ENCODE data around the gene BRI3BP. TPM values are rescaled to one million over a fixed set of nuclear protein-coding genes. Genes with fewer than 3 reads are reported as not detected.
"Not testable (repeated sequence)": the region's sequence is repeated elsewhere in the genome, so short reads cannot be mapped to it uniquely, and the experiment has no call there.

Gene BRI3BP
- total RNA-seq, 4 donors from 2014 or later = 9.1 to 25.0 (median 17.7) TPM

DNA sequence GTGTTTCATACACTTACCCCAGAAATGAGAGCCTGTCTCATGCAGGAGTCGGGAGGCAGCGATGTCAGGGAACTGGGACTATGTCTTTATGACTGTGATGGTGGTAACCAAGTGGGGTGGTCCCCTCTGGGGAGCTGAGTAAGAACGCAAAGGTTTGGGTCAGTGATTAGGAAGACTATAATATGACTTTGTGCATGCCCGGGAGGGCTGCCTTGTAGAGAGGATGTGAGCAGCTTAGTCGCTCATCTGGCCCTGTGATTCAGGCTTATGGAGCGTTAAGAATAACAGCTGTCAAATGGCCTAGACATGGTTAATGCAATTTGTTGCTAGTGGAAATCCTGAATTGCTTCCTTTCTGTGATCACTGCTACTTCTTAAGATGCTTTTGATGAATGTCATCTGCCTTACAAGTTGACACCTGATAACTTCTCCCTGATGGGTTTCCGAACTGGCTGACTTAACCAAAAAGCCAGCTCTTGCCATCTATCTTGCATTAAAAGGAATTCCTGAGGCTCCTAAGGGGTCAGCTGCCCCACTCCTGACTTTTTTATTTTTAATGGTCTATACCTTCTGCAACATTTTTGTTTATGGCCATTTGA lies 36.4 kb downstream of the BRI3BP start:
- H3K27me3 ChIP-seq = no peaks in the 10 kb centered on the region
- H3K36me3 ChIP-seq = peaks cover 4% of the 10 kb centered on the region
- WGBS = 87% methylated on average over 7 of the region's 7 CpGs
- no peaks in the 10 kb centered on the region for H3K4me1 ChIP-seq
- no peak overlapping the region for H3K4me3 ChIP-seq
- TF ChIP-seq EP300 (IDR thresholded peaks at IDR 0.05) = no peak
- TF ChIP-seq CTCF (IDR thresholded peaks at IDR 0.05) = no peak
- DNase-seq (ENCODE audit: low spot score in 2 of 2) = no peak
- H3K27ac ChIP-seq = no peak overlapping the region
- H3K9me3 ChIP-seq = no peaks in the 10 kb centered on the region

- not testable (repeated sequence) for H3K27ac ChIP-seq; DNase-seq (ENCODE audit: low spot score in 2 of 2); H3K4me3 ChIP-seq; H3K36me3 ChIP-seq; H3K9me3 ChIP-seq; H3K27me3 ChIP-seq; H3K4me1 ChIP-seq
- 88% methylated on average over 8 of the region's 9 CpGs for WGBS
Observed at GRCh38 chr12:125031471-125031870, 38.0 kb downstream of the BRI3BP start.

DNA sequence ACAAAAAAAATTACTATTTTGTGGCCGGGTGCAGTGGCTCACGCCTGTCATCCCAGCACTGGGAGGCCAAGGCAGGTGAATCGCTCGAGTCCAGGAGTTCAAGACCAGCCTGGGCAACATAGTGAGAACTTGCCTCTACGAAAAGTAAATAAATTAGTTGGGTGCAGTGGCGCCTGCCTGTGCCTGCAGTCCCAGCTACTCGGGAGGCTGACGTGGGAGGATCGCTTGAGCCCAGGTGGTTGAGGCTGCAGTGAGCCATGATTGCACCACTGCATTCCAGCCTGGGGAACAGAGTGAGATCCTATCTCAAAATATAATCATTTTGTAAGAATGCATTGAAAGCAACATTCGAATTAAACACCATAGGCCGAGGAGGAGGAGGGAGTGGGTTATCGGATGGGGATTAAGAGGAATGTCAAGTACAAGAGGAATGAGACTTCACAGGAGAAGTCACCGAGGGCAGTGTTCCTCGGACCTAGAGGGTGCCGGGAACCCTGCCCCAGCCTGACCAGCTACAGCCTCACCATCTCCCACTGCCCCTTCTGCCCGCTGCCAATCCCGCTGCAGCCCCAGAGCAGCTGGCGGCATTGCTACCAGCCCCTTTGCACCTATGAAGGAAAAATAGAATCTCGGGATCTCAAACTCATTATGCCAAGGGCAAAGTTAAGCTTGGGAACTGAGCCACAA lies 39.2 kb downstream of the BRI3BP start:
- Histone ChIP-seq H3K36me3 (no peaks in the 10 kb centered on the region), H3K9me3 (no peaks in the 10 kb centered on the region), H3K27ac (no peak overlapping the region), H3K4me1 (no peaks in the 10 kb centered on the region), H3K27me3 (no peaks in the 10 kb centered on the region), H3K4me3 (no peak overlapping the region)
- WGBS = 87% methylated on average over 19 of the region's 19 CpGs
- DNase-seq (ENCODE audit: low spot score in 2 of 2) = no peak
- no peak for TF ChIP-seq POLR2AphosphoS5 (IDR thresholded peaks at IDR 0.05)

DNA sequence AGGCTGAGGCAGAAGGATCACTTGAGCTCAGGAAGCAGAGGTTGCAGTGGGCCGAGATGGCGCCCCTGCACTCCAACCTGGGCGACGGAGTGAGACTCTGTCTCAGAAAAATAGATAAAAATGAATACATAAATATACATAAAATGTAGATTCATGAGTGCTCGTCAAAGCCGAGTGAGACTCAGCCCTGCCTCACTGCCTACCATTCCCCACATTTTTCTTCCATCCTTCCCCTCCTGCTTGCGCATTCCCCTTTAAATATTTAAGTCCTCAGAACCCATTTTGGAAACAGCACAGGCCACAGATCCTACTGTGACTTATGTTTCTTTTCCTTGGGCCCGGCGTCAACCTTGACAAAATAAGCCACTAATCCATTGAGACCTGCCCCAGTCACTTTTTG lies 39.8 kb downstream of the BRI3BP start:
- H3K36me3 ChIP-seq = no peaks in the 10 kb centered on the region
- 89% methylated on average over 9 of the region's 9 CpGs for WGBS
- no peaks in the 10 kb centered on the region for H3K9me3 ChIP-seq
- no peaks in the 10 kb centered on the region for H3K27me3 ChIP-seq
- no peak overlapping the region for H3K27ac ChIP-seq
- H3K4me1 ChIP-seq = no peaks in the 10 kb centered on the region
- H3K4me3 ChIP-seq = no peak overlapping the region
- TF ChIP-seq POLR2AphosphoS5 (IDR thresholded peaks at IDR 0.05) (no peak), CTCF (IDR thresholded peaks at IDR 0.05) (no peak), EP300 (IDR thresholded peaks at IDR 0.05) (no peak), POLR2A (IDR thresholded peaks at IDR 0.05) (no peak)
- no peak for DNase-seq (ENCODE audit: low spot score in 2 of 2)

DNA sequence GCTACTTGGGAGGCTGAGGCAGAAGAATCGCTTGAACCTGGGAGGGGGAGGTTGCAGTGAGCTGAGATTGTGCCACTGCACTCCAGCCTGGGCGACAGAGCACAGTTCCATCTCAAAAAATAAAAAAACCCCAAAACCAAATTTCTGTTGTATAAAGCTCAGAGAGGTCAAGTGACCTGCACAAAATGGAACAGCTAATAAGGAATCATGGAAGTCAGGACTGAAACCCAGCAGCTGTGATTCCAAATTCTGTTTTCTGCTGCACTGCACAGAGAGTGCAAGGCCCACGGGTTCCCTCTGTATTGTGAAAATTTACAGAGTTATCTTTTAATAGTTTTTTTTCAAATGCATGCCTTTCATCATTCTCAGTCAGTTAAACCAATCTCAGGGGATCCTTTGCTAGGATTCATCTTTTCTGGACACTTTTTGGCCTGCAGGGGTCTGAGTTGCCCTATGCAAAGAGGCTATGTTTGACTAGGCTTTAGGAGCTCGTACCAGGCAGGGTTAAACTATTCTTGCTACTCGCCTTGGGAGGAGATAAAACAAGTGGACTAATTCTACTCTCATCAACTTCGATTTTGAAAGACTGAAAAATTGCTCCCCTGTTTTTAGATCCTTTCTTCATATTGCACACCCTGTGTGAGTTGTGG lies 45.7 kb downstream of the BRI3BP start:
- TF ChIP-seq EP300 (IDR thresholded peaks at IDR 0.05) (no peak), POLR2A (IDR thresholded peaks at IDR 0.05) (no peak), CTCF (IDR thresholded peaks at IDR 0.05) (no peak), POLR2AphosphoS5 (IDR thresholded peaks at IDR 0.05) (no peak)
- WGBS = 69% methylated on average over 6 of the region's 6 CpGs
- Histone ChIP-seq H3K9me3 (no peaks in the 10 kb centered on the region), H3K27ac (no peak overlapping the region), H3K4me1 (no peaks in the 10 kb centered on the region), H3K4me3 (no peak overlapping the region), H3K36me3 (no peaks in the 10 kb centered on the region), H3K27me3 (no peaks in the 10 kb centered on the region)
- no peak for DNase-seq (ENCODE audit: low spot score in 2 of 2)

- Histone ChIP-seq H3K27me3 (no peaks in the 10 kb centered on the region), H3K4me1 (peaks cover 7% of the 10 kb centered on the region), H3K27ac (no peak overlapping the region), H3K9me3 (no peaks in the 10 kb centered on the region), H3K4me3 (peak overlapping the region; percentile 49), H3K36me3 (no peaks in the 10 kb centered on the region)
- 54% methylated on average over 15 of the region's 15 CpGs for WGBS
- DNase-seq (ENCODE audit: low spot score in 2 of 2) = no peak
- no peak for TF ChIP-seq POLR2A (IDR thresholded peaks at IDR 0.05)
- TF ChIP-seq POLR2AphosphoS5 (IDR thresholded peaks at IDR 0.05) = no peak
- no peak for TF ChIP-seq CTCF (IDR thresholded peaks at IDR 0.05)
- no peak for TF ChIP-seq EP300 (IDR thresholded peaks at IDR 0.05)
Observed at GRCh38 chr12:125049093-125049458, 55.6 kb downstream of the BRI3BP start.
